Activated T-cell treated with anti-CD3 and anti-CD28 coated beads, Interleukin-2, amount 50 U/mL, for 1 hour (primary cell): Measurements from ENCODE around the gene GLYAT.

ENCODE experiments used
- DNase-seq: peaks from one replicate; pipeline ENCODE4 v3.0.0-alpha.2; 2020

The GLYAT gene

GRCh38 chr11:58676563-58677135 lies 55.1 kb downstream of the GLYAT start:
- DNase-seq, result no peak

- DNase-seq, result peak; percentile 78
Measured at GRCh38 chr11:58675334-58676155, 56.2 kb downstream of the GLYAT start.

GRCh38 chr11:58674609-58675008 lies 57.1 kb downstream of the GLYAT start:
- DNase-seq, result no peak

- no peak for DNase-seq
Measured at GRCh38 chr11:58671983-58672633, 59.6 kb downstream of the GLYAT start.

GRCh38 chr11:58659910-58660570 lies 71.7 kb downstream of the GLYAT start:
- DNase-seq, result no peak

- no peak for DNase-seq
Measured at GRCh38 chr11:58659404-58659803, 72.3 kb downstream of the GLYAT start.
